KMS-11 (cell line): ENCODE data around the gene UBE2G2.

ENCODE experiments used
- H2AFZ ChIP-seq: fragments of 200-600 bp; sonication (generic); 2 replicates; pipeline ENCODE4 v1.6.1; 2016; ENCODE audit warnings: antibody characterized with exemption, mixed run types, low read depth
- H3K27ac ChIP-seq: fragments of 200-600 bp; sonication (generic); 2 replicates; pipeline ENCODE4 v1.6.1; 2016; ENCODE audit warnings: mild to moderate bottlenecking, mixed run types
- H3K27me3 ChIP-seq: fragments of 200-600 bp; sonication (generic); 2 replicates; pipeline ENCODE4 v1.6.1; 2017; ENCODE audit warnings: mild to moderate bottlenecking, low read depth, mixed run types, moderate library complexity; ENCODE audit not compliant: insufficient read depth
- H3K36me3 ChIP-seq: fragments of 200-600 bp; sonication (generic); 2 replicates; pipeline ENCODE4 v1.6.1; 2017; ENCODE audit warnings: mild to moderate bottlenecking, mixed run types; ENCODE audit not compliant: insufficient read depth
- H3K4me1 ChIP-seq: fragments of 200-600 bp; sonication (generic); 2 replicates; pipeline ENCODE4 v1.6.1; 2016; ENCODE audit warnings: mild to moderate bottlenecking, low read depth, mixed run types; ENCODE audit not compliant: poor library complexity, severe bottlenecking
- H3K4me2 ChIP-seq: fragments of 200-600 bp; sonication (generic); 2 replicates; pipeline ENCODE4 v1.7.0; 2016; ENCODE audit warnings: mild to moderate bottlenecking, mixed run types
- H3K4me3 ChIP-seq: fragments of 200-600 bp; sonication (generic); IDR thresholded peaks from 2 replicates; pipeline ENCODE4 v1.6.1; 2017; ENCODE audit warnings: low read depth, low read length, mixed read lengths; ENCODE audit not compliant: insufficient read depth
- H3K79me2 ChIP-seq: fragments of 200-600 bp; sonication (generic); 2 replicates; pipeline ENCODE4 v1.6.1; 2016; ENCODE audit warnings: low read depth, mixed run types; ENCODE audit not compliant: insufficient read depth
- H3K9ac ChIP-seq: fragments of 200-600 bp; sonication (generic); 2 replicates; pipeline ENCODE4 v1.6.1; 2016; ENCODE audit warnings: mild to moderate bottlenecking, mixed run types
- H4K20me1 ChIP-seq: fragments of 200-600 bp; sonication (generic); 2 replicates; pipeline ENCODE4 v1.6.1; 2016; ENCODE audit warnings: mild to moderate bottlenecking, mixed run types; ENCODE audit not compliant: insufficient read depth
- CTCF ChIP-seq: fragments of 200-600 bp; sonication (generic); conservative IDR thresholded peaks from 2 replicates; pipeline ENCODE4 v1.6.1; 2017; ENCODE audit warnings: low read depth, mild to moderate bottlenecking, antibody characterized with exemption, low read length, moderate library complexity, mixed read lengths

UBE2G2 gene

GRCh38 chr21:44810779-44811178 is 9.2 kb upstream of the UBE2G2 start:
- no peak overlapping the region for H2AFZ ChIP-seq
- 0 out of 2 replicates have a peak, but pooled peaks cover under 1% of the 10 kb centered on the region for H4K20me1 ChIP-seq
- peaks cover 5% of the 10 kb centered on the region; the same call in 1 of the 2 replicates for H3K36me3 ChIP-seq
- H3K27me3 ChIP-seq, result no peaks in the 10 kb centered on the region
- no peak overlapping the region for H3K27ac ChIP-seq
- H3K9ac ChIP-seq, result no peak overlapping the region
- H3K79me2 ChIP-seq, result peaks cover 46% of the 10 kb centered on the region
- no peaks in the 10 kb centered on the region for H3K4me1 ChIP-seq
- no peak for TF ChIP-seq CTCF
- no peak overlapping the region for H3K4me2 ChIP-seq
- H3K4me3 ChIP-seq, result no peak overlapping the region

GRCh38 chr21:44805859-44806258 is 4.2 kb upstream of the UBE2G2 start:
- Histone ChIP-seq H3K36me3 (peaks cover 18% of the 10 kb centered on the region; the same call in 1 of the 2 replicates), H3K79me2 (peaks cover 16% of the 10 kb centered on the region), H3K4me2 (no peak overlapping the region), H3K4me1 (peaks cover 9% of the 10 kb centered on the region), H2AFZ (no peak overlapping the region), H3K9ac (no peak overlapping the region), H3K27me3 (no peaks in the 10 kb centered on the region), H4K20me1 (no peaks in the 10 kb centered on the region), H3K27ac (no peak overlapping the region), H3K4me3 (no peak overlapping the region)
- no peak for TF ChIP-seq CTCF

- H3K4me3 ChIP-seq, result no peak overlapping the region
- H3K36me3 ChIP-seq, result peaks cover 18% of the 10 kb centered on the region; the same call in 1 of the 2 replicates
- no peak overlapping the region for H3K9ac ChIP-seq
- H3K4me1 ChIP-seq, result peaks cover 14% of the 10 kb centered on the region
- no peak overlapping the region for H3K27ac ChIP-seq
- H3K4me2 ChIP-seq, result no peak overlapping the region
- TF ChIP-seq CTCF, result no peak
- no peak overlapping the region for H2AFZ ChIP-seq
- H3K79me2 ChIP-seq, result peaks cover 23% of the 10 kb centered on the region
- peaks cover 3% of the 10 kb centered on the region; the same call in 1 of the 2 replicates for H4K20me1 ChIP-seq
- H3K27me3 ChIP-seq, result no peaks in the 10 kb centered on the region
Observed at GRCh38 chr21:44805226-44805625, 3.6 kb upstream of the UBE2G2 start.

GRCh38 chr21:44804762-44805161 is 3.1 kb upstream of the UBE2G2 start:
- peaks cover 7% of the 10 kb centered on the region; the same call in 1 of the 2 replicates for H4K20me1 ChIP-seq
- H3K36me3 ChIP-seq, result peaks cover 18% of the 10 kb centered on the region; the same call in 1 of the 2 replicates

More at GRCh38 chr21:44804762-44805161, 3.1 kb upstream of the UBE2G2 start:
- no peak overlapping the region for H3K9ac ChIP-seq
- H3K4me1 ChIP-seq, result peaks cover 19% of the 10 kb centered on the region
- no peaks in the 10 kb centered on the region for H3K27me3 ChIP-seq
- no peak for TF ChIP-seq CTCF
- H2AFZ ChIP-seq, result no peak overlapping the region
- H3K4me3 ChIP-seq, result no peak overlapping the region
- no peak overlapping the region for H3K27ac ChIP-seq
- peaks cover 27% of the 10 kb centered on the region for H3K79me2 ChIP-seq
- no peak overlapping the region for H3K4me2 ChIP-seq
